GM18867 (cell line): ENCODE results near the gene TMEM117.
A peak's percentile ranks its signal among the peaks of the same experiment; 100 is the strongest.

ENCODE experiments used
- ATAC-seq: cut with Tn5 transposase; IDR thresholded peaks from one replicate; pipeline ENCODE4 v1.9.1; 2021; ENCODE audit warnings: mild to moderate bottlenecking, moderate library complexity; ENCODE audit not compliant: unreplicated experiment

The TMEM117 gene

DNA sequence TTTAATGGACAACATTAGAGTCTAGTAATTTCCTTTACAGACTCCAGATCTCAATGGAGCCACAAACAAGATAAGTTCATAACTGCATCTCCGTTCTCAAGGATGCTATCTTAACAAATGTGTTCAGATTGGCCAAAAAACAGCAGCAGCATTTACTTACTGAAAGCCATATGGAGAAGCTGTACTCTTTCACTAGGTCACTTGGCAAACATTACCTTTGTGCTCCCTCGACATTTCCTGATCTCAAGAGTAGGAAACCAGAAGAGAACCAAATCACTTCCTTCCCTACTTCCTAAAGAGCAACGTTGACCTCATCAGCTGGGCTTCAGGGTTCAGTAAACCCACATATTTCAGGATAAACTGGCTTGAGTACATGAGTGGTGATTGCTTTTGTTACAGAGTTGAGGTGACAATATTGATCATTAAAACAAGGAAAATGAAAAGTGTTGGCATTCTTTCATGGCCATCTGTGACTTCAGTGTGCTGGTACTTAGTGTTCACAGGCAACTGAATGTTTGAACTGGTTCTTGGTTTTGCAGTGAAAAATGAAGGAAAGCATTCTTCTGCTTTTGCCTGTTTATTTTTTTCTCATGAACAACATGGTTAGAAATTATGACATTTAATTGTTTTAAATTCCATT, 449.6 kb downstream of the TMEM117 start:
- ATAC-seq, result no peak

DNA sequence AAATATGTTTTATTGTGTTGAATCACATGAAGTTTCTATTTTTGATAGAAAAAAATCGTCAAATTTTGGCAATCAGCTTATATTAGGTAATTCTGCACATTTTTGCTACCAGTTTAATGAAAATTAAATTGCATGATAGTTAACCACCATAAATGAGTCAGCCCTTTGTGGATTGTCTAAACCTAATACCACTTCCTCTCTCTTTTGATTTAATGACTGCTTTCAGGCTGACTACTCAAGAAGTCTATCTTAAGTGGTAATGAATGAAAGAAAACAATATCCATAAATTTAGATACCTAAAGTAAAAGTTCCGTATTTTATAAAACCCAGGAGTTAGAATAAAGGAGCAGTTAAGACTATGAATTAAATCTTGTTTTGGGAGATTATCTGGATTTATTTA, 450.5 kb downstream of the TMEM117 start:
- peak; percentile 65 for ATAC-seq

DNA sequence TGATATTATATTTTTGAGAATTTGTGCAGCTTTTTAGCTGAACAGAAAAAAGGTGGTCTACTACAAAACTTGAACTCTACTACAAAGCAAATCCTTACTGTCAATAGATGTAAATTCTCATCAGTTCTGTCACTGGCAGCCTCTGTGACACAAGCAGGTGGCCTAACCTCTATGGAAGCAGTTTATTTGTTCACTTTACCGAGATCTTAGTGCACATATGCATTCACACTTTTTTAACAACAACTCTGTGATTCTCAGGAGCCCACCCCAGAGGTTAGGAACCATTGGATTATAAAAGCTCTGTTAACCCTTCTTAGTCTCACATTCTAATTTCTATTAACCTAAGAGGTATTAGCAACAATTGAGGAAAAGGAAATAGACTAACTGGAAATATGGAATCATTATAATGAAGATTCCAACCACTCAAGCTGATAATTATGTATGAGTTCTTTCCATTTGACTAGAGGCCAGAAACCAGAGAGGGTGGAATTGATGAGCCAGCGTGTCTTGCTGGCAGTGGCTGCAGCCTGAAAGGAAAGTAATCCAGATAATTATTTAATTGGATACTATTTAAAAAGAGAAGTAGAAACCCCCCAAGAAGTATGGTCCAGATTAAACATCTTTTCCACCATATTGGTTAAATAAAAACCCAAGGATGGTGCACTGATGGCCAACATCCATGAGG, 451.1 kb downstream of the TMEM117 start:
- no peak for ATAC-seq

DNA sequence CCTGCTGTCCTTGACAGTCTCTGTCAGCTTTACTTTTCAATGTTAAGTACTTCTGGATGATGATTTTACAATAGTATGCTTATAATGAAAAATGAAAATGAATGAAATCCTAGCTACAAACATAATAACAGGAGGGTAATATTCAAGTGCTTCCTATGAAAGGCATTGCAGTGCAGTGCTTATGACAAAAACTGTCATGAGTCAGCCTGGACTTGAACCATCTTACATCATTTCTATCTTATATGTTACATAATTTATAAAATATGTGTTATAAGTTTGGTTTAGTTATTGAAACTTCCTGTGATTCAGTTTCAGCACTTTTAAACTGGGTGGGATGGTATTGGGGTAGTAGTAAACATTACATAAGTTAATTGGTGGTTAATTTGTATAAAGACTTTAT, 451.7 kb downstream of the TMEM117 start:
- ATAC-seq, result no peak

DNA sequence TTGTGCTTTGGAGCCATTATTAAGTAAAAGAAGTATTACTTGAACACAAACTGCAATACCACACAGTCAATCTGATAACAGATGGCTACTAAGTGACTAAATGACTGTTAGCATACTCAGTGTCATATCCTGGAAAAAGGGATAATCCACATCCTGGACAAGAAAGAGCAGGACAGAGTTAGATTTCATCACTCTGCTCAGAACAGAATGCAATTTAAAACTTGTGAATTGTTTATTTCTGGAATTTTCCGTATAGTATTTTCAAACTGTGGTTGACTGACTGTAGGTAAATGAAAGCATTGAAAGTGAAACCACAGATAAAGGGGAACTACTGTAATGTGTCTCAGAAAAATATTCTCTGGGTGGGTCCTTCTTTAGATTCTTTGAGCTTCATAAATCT, 458.8 kb downstream of the TMEM117 start:
- ATAC-seq, result peak; percentile 99

DNA sequence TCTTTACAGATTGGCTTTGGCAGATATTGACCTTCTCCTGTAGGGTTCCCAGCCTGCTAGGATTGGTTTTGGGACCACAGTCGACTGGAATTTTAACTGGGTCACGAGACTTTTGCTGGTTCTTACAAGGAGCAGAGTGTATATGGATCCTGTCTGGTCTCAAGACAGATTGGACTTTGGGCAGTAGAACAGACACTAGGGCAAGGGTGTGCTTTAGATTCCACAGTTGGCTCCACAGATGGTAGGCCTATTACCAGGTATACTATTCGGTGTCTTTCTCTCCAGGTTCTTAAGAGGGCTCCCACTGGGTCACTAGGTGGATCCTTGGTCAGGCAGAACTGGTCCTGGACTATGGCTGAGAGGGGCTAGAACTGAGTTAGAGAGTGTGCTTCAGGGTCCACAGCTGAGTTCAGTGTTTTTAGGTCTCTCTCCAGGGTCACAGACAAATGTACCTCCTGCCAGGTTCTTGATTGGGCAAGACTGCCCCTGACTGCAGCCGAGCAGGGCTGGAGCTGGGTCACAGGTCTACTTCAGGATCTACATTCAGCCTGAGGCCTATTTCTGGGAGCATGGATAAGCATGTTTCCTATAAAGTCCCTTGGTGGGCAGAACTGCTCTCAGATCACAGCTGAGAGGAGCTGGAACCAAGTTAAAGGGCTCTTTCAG, 460.2 kb downstream of the TMEM117 start:
- no peak for ATAC-seq

DNA sequence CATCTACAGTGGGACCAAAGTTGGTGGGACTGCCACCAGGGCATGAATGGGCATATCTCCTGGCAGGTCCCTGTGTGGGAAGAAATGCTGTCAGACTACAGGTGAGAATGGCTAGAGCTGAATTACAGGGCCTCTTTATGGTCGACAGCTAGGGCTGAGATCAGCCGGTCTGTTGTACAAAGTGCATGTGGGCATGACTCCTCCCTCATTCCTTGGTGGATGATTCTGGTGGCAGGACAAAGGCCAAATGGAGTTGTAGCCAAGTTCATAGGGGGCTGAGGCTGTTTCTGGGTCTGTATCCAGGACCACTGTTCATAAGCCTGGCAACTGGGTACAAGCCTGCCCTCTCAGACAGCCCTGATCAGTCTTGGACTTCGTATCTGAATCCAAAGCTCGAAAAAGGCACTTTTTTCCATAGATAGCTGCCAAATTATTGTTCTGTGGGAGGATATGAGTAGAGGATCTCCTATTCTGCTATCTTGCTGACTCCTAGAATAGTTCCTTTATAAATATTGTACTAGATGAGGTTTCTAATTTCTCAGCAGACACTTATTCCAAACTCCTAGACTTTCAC, 460.8 kb downstream of the TMEM117 start:
- no peak for ATAC-seq

DNA sequence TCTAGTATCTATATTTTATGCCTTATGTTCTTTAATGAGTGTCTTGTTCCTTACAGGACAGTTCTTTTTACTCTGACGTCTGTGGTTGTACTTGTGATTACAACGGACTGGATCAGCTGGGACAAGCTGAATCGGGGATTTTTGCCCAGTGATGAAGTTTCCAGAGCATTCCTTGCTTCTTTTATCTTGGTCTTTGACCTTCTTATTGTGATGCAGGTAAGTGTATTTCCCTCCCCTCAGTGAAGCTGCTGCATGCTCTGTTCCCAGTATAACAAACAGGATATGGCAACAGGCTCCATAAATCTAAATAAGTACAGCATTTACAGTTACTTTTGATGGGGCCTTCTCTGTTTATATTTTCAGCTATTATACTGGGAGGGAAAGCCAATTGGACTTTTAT, 463.6 kb downstream of the TMEM117 start:
- no peak for ATAC-seq

DNA sequence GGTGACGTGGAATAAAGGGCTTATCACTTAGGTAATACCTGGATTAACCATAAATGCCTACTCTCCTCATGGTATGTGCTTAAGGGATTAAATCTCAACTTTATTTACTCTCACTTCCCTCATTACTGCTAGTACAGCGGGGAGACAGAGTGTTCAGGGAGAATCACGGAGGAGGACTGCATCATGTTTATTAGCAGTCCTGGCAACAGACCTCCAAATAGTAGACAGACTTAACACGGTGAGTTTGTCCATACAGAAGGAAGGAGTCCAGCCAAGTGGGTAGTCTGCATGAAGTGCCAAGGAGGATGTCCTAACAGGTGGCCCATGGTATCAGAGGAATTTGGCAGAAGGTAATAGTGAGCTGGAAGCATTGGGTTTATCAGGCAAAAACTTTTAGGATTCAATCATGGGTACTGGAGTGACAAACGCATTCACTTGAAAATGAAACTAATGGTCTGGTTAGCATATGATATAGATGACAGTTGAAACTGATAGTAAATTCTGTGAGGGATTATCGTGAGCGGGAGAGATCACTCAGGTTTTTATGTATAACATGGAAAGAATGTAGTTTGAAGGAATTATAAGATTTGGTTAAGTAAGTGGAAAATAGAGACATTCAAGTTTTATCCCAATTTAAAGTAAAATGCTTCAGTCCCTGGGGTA, 471.8 kb downstream of the TMEM117 start:
- peak; percentile 91 for ATAC-seq

DNA sequence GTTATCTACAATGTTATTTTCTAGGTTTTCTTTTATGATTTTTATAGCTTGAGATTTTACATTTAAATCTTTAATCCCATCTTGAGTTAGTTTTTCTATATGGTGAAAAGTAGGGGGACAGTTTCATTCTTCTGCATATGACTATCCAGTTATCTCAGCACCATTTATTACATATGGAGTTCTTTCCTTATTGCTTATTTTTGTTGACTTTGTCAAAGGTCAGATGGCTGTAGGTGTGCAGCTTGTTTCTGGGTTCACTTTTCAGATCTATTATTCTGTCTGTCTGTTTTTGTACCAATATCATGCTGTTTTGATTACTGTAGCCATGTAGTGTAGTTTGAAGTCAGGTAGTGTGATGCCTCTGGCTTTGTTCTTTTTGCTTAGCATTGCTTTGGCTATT, 477.3 kb downstream of the TMEM117 start:
- no peak for ATAC-seq

DNA sequence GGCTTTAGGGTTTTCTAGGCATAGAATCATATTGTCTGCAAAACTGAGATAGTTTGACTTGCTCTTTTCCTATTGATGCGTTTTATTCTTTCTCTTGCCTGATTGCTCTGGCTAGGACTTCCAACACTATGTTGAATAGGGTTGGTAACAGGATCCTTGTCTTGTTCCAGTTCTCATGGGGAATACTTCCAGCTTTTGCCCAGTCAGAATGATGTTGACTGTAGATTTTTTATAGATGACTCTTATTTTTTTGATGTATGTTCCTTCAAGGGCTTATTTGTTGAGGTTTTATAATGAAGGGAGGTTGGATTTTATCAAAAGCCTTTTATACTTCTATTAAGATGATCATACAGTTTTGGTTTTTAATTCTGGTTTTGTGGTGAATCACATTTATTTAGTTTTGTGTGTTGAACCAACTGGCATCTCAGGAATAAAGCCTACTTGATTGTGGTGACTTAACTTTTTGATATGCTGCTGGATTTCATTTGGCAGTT, 478.2 kb downstream of the TMEM117 start:
- ATAC-seq, result no peak

DNA sequence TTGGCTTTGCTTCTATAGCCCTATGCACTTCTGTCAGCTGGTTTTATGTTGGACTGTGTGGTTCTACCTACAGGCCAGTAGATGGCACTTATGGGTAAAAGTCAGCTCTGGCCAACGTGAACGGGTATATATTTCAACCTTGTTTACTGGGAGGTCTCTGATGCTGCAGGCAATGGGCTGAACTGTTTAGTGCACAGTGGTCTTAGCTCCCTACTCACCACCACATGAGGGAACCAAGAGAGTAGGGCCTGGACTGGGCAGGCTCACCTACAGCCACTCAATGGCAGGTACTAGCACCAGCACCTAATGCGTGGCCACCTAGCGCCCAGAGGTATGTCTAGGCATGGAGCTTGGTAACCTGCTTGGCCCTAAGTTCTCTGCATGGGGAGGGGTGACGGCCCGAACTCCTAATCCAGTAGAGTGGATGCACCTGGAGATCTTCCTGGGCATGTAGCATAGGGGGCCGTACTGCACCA, 481.8 kb downstream of the TMEM117 start:
- ATAC-seq, result peak; percentile 91

DNA sequence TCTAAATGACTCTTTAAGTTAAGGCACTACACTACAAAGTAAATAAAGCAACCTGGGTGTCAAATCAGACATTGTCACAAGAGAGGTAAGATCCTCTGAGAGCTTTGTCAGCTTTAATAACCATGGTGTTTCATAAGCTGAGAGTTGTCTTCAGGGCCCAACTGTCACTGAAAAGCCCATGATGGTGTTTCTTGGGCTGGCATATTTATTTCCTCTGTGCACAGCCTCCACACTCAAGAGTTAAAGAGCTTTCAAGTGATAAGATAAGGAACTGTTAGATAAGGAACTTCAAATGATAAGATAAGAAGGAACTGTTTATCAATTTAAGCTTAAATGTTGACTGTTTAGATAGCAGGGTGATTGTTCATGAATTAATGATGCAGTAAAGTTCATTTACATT, 495.4 kb downstream of the TMEM117 start:
- ATAC-seq, result no peak

DNA sequence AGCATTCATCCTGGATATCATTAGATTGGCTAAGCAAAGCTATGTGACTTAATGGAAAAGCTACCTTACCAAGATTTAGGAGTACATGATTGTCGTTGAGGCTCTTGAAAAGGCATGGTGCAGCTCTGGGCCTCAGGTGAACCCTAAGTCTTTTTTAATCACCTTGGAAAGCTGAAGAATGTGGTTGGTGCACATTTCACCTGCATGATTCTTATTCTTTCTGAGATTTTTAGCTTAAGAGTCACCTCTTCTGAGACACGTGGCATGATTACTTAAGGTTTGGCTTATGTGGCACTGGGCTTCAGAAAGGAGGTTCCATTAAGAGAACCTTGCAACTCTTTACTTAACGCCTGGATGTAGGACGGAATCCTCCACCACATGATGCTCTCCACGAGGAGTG, 498.5 kb downstream of the TMEM117 start:
- no peak for ATAC-seq

DNA sequence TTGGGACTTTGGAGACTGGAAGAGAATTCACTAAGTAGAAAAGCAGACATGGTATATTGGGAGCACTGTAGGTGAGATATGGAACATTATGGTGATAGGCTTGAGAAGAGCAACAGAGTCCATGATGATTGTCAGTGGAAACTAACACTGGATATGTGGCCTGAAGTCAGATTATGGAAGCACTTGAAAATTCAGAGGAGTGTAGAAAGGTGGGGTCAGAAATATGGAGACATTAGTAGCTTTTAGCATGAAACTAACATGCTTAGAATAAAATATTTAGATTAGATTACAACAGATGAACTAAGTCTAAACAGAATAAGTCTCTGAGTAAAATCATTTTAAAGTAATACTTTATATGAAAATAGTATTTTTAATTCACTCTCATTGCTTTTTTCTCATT, 499.1 kb downstream of the TMEM117 start:
- ATAC-seq, result no peak

DNA sequence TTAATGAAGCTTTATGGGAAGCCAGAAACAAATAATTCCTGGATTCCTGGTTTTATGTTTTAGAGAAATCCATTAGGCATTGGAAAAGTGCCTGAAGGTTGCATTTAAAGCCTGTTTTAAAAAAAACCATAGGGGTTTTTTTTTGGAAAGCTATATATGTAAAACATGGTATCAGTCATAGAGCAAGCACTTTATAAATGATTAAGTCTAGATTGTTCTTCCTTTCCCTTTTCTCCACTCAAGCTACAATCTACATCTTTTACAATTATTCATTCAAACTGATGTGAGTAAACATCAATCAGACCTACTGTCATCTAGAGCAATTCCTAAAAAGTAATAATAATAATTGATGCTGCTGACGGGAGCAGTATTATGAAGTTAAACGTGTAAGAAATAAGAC, 500.7 kb downstream of the TMEM117 start:
- ATAC-seq, result no peak

DNA sequence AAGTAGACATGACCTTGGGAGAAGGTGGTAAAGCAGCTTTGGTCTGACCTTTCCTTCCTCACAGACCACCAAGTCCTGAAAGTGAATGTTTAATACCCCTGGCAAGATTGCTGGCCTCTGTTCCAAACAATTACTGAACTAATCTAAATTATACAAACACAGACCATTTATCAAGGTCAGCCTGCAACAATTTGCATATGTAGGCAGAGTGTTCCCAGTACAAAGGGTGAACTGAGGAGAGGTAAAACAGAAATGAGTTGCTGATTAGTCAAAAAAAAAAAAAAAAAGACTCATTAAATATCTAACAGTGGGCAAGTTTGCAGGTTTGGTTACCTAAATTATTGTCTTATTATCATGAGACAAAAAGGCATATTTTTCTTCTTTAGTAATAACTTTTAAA, 506.5 kb downstream of the TMEM117 start:
- ATAC-seq, result no peak

DNA sequence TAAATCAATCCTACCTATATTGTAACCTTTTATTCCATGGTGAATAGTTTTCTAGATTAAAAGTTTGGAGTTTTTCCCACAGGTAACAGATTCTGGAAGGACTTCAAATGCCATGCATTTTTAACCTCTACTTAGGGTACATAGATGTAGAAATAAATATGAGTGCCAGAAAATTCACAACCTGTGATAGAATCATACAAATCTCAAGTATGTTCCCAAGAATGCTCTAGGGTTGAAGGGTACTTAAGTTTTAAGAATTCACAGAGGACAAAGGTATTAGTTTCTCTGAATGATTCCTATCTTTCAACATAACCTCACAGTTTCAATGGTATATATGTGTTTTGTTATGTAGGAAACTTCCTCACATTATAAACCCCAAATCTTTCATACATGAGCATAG, 511.3 kb downstream of the TMEM117 start:
- no peak for ATAC-seq

DNA sequence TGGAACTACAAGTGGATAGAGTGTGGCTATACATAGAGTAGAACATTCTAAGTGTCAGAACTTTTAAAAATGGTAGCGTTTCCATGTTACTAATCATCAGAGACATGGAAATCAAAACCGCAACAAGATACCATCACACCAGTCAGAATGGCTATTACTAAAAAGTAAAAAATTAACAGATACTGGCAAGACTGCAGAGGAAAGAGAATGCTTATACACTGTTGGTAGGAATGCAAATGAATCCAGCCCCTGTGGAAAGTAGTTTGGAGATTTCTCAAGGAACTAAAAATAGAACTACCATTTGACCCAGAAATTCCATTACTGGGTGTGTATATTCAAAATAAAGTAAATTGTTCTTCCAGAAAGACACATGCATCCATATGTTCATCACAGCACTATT, 521.6 kb downstream of the TMEM117 start:
- ATAC-seq, result no peak

DNA sequence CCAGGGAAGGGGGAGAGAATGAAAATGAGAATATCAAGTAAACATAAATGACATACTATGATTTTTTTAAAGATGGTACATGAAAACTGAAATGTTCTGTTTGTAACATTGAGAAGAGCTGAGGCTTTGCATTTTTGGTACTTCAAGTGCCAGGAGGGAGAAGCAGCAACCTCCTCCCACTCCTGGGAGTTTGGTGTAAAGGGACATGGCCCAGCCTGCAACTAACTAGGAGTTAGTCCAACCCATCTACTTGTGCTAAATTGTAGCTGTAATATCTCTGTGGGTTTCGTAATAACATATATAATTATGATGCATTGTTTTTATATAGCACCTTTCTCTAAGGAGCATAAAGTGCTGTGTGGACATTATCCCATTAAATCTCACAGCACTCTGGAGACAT, 522.8 kb downstream of the TMEM117 start:
- ATAC-seq, result no peak

DNA sequence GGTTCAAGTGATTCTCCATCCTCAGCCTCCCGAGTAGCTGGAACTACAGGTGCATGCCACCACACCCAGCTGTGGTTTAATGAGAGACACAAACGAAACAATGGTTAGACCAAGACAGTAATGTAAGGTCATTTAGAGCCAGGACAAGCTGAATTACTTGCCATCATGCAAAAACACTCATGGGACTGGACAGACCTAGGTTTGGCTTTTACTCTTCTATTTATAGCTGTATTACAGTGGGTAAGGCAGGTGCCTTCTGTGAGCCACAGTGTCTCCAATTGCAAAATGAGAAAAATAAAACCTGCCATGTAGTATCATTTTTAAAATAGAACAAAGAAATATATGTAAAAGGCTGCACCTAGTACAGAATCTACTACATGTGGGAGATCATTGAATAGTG, 527.1 kb downstream of the TMEM117 start:
- no peak for ATAC-seq
